DND-41 (cell line): ENCODE results near the gene NDUFS6.

Source experiments
- ATAC-seq: fragments of 200-7000 bp; cut with Tn5 transposase; 3 replicates; pipeline ENCODE4 v1.9.1; 2021; ENCODE audit warnings: low read depth; ENCODE audit not compliant: insufficient read depth
- DNase-seq: peaks from one replicate; pipeline ENCODE4 v3.0.0-alpha.2; 2020
- H2AFZ ChIP-seq: 2 replicates; pipeline ENCODE4 v1.6.0; 2012; ENCODE audit warnings: low read depth, low read length
- H3K27ac ChIP-seq: 2 replicates; pipeline ENCODE4 v1.5.1; 2012; ENCODE audit warnings: low read length, inconsistent platforms
- H3K27me3 ChIP-seq: fragments of 200-600 bp; sonication (generic); 2 replicates; pipeline ENCODE4 v1.6.0; 2012; ENCODE audit warnings: low read length, mild to moderate bottlenecking, inconsistent platforms; ENCODE audit not compliant: insufficient read depth, poor library complexity
- H3K36me3 ChIP-seq: 2 replicates; pipeline ENCODE4 v1.5.1; 2012; ENCODE audit warnings: low read length, inconsistent platforms; ENCODE audit not compliant: insufficient read depth
- H3K4me1 ChIP-seq: 2 replicates; pipeline ENCODE4 v1.5.1; 2012; ENCODE audit warnings: mild to moderate bottlenecking, low read length; ENCODE audit not compliant: insufficient read depth
- H3K4me2 ChIP-seq: 2 replicates; pipeline ENCODE4 v1.6.0; 2012; ENCODE audit warnings: mild to moderate bottlenecking, moderate library complexity, low read length, inconsistent platforms; ENCODE audit not compliant: insufficient read depth
- H3K4me3 ChIP-seq, 2 experiments: fragments of 200-600 bp in 1 of 2; shearing (Covaris generic) in 1 of 2; 2 replicates each; pipeline ENCODE4 v1.5.1; 2012 to 2016; ENCODE audit warnings: inconsistent platforms in 2 of 2, low read length in 2 of 2, mild to moderate bottlenecking in 2 of 2, low read depth in 1 of 2, moderate library complexity in 1 of 2
- H3K79me2 ChIP-seq: 2 replicates; pipeline ENCODE4 v1.6.0; 2012; ENCODE audit warnings: low read length, inconsistent platforms; ENCODE audit not compliant: insufficient read depth
- H3K9ac ChIP-seq: 2 replicates; pipeline ENCODE4 v1.6.0; 2012; ENCODE audit warnings: low read depth, mild to moderate bottlenecking, inconsistent platforms, low read length, moderate library complexity
- H3K9me3 ChIP-seq: 2 replicates; pipeline ENCODE4 v1.5.1; 2012; ENCODE audit warnings: low read length, moderate library complexity, mild to moderate bottlenecking, inconsistent platforms; ENCODE audit not compliant: insufficient read depth, severe bottlenecking
- H4K20me1 ChIP-seq: 2 replicates; pipeline ENCODE4 v1.6.0; 2012; ENCODE audit warnings: low read length; ENCODE audit not compliant: insufficient read depth
- EZH2 ChIP-seq: IDR thresholded peaks from 3 replicates; pipeline ENCODE4 v1.6.1; 2012; ENCODE audit warnings: borderline replicate concordance, low read depth, mild to moderate bottlenecking, moderate library complexity, low read length, inconsistent platforms; ENCODE audit not compliant: severe bottlenecking
- TF ChIP-seq, protein P1 (sequence below): IDR thresholded peaks from 2 replicates; pipeline ENCODE4 v1.5.1; 2012; ENCODE audit warnings: borderline replicate concordance, low read length, moderate library complexity, mild to moderate bottlenecking; ENCODE audit not compliant: poor library complexity, severe bottlenecking; ENCODE audit errors: extremely low read depth

Gene NDUFS6

DNA sequence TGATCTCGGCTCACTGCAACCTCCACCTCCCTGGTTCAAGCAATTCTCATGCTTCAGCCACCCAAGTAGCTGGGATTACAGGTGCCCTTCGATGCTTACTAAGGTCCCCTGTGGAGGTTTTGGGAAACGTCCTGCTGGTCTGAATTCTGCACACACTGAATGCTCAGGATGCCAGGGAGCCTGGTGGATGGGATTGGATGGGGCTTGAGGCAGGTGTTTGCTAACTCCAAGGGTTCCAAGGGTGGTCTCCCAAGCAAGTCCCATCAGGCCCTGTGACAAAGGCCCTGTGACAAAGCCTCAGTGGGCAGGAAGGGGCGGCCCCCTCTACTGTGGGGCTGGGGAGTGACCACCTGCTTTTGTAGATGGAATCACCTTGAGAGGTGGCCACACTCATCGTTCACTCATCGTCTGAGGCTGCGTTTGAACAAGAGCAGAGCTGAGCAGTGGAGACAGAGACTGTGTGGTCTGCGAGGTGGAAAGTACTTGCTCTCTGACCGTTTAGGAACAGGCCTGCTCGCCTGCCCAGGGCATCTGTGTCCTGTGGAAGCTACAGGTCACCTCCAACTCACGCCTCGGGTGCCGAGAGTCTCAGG is 41.7 kb upstream of the NDUFS6 start:
- Histone ChIP-seq H2AFZ (no peak overlapping the region), H3K9me3 (peaks cover 3% of the 10 kb centered on the region), H3K9ac (no peak overlapping the region), H4K20me1 (no peaks in the 10 kb centered on the region), H3K4me2 (no peak overlapping the region), H3K36me3 (no peaks in the 10 kb centered on the region), H3K27ac (no peak overlapping the region), H3K4me3 (no peak overlapping the region), H3K27me3 (no peaks in the 10 kb centered on the region), H3K4me1 (no peaks in the 10 kb centered on the region), H3K79me2 (no peaks in the 10 kb centered on the region)
- no peak for TF ChIP-seq EZH2
- TF ChIP-seq, protein P1, sequence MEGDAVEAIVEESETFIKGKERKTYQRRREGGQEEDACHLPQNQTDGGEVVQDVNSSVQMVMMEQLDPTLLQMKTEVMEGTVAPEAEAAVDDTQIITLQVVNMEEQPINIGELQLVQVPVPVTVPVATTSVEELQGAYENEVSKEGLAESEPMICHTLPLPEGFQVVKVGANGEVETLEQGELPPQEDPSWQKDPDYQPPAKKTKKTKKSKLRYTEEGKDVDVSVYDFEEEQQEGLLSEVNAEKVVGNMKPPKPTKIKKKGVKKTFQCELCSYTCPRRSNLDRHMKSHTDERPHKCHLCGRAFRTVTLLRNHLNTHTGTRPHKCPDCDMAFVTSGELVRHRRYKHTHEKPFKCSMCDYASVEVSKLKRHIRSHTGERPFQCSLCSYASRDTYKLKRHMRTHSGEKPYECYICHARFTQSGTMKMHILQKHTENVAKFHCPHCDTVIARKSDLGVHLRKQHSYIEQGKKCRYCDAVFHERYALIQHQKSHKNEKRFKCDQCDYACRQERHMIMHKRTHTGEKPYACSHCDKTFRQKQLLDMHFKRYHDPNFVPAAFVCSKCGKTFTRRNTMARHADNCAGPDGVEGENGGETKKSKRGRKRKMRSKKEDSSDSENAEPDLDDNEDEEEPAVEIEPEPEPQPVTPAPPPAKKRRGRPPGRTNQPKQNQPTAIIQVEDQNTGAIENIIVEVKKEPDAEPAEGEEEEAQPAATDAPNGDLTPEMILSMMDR, result no peak
- ATAC-seq, result no peak
- DNase-seq, result no peak

GRCh38 chr5:1760231-1760630 is 41.0 kb upstream of the NDUFS6 start:
- DNase-seq (no peak), ATAC-seq (no peak)
- Histone ChIP-seq H3K9me3 (peaks cover 3% of the 10 kb centered on the region), H3K36me3 (no peaks in the 10 kb centered on the region), H3K27ac (no peak overlapping the region), H2AFZ (no peak overlapping the region), H3K79me2 (no peaks in the 10 kb centered on the region), H3K4me1 (no peaks in the 10 kb centered on the region), H3K27me3 (no peaks in the 10 kb centered on the region), H3K4me3 (no peak overlapping the region), H3K9ac (no peak overlapping the region), H4K20me1 (no peaks in the 10 kb centered on the region), H3K4me2 (no peak overlapping the region)
- TF ChIP-seq, protein P1, result no peak
- no peak for TF ChIP-seq EZH2

GRCh38 chr5:1760656-1761452 is 40.4 kb upstream of the NDUFS6 start:
- no peak overlapping the region for H3K4me3 ChIP-seq
- no peak for TF ChIP-seq EZH2
- TF ChIP-seq, protein P1, result no peak

More at GRCh38 chr5:1760656-1761452, 40.4 kb upstream of the NDUFS6 start:
- H2AFZ ChIP-seq, result no peak overlapping the region
- DNase-seq, result no peak
- H3K4me2 ChIP-seq, result no peak overlapping the region
- no peaks in the 10 kb centered on the region for H4K20me1 ChIP-seq
- H3K27me3 ChIP-seq, result no peaks in the 10 kb centered on the region
- no peak overlapping the region for H3K27ac ChIP-seq
- no peaks in the 10 kb centered on the region for H3K79me2 ChIP-seq
- ATAC-seq, result no peak
- no peaks in the 10 kb centered on the region for H3K36me3 ChIP-seq
- H3K9ac ChIP-seq, result no peak overlapping the region
- peaks cover 3% of the 10 kb centered on the region for H3K9me3 ChIP-seq
- H3K4me1 ChIP-seq, result no peaks in the 10 kb centered on the region
